ENCODE data around the gene CELSR2. TPM values are rescaled to one million over a fixed set of nuclear protein-coding genes. Genes with fewer than 3 reads are reported as not detected.
A peak's percentile ranks its signal among the peaks of the same experiment; 100 is the strongest.

Gene CELSR2
- total RNA-seq, 2 donors from 2014 or later = 4.2 to 6.1 TPM

DNA sequence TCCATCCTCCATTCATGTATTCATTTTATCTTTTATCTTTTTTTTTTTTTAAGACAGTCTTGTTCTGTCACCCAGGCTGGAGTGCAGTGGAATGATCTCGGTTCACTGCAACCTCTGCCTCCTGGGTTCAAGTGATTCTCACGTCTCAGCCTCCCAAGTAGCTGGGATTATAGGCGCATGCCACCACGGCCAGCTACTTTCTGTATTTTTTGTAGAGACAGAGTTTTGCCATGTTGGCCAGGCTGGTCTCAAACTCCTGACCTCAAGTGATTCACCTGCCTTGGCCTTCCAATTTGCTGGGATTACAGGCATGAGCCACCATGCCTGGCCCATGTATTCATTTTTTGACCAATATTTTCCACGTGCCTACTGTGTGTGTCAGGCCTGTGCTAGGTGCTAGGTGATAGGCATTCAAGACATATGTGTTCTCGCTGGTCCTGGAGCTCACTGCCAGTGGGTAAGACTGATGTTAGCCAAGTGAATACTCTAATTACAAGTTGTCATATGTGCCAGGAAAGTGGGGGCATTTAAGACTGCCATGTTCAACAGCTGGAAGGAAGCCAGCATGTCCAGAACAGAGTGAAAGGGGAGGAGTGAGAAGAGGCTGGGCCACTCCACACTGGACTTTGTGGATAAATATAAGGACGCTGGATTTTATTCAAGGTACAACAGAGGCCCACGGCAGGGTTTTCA, 5.3 kb upstream of the CELSR2 start:
- H3K27me3 ChIP-seq = no peaks in the 10 kb centered on the region
- H3K9me3 ChIP-seq = no peaks in the 10 kb centered on the region
- H3K4me3 ChIP-seq = no peak overlapping the region
- TF ChIP-seq, protein P1, sequence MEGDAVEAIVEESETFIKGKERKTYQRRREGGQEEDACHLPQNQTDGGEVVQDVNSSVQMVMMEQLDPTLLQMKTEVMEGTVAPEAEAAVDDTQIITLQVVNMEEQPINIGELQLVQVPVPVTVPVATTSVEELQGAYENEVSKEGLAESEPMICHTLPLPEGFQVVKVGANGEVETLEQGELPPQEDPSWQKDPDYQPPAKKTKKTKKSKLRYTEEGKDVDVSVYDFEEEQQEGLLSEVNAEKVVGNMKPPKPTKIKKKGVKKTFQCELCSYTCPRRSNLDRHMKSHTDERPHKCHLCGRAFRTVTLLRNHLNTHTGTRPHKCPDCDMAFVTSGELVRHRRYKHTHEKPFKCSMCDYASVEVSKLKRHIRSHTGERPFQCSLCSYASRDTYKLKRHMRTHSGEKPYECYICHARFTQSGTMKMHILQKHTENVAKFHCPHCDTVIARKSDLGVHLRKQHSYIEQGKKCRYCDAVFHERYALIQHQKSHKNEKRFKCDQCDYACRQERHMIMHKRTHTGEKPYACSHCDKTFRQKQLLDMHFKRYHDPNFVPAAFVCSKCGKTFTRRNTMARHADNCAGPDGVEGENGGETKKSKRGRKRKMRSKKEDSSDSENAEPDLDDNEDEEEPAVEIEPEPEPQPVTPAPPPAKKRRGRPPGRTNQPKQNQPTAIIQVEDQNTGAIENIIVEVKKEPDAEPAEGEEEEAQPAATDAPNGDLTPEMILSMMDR (IDR thresholded peaks at IDR 0.05) = no peak
- H3K4me1 ChIP-seq = no peaks in the 10 kb centered on the region
- no peak overlapping the region for H3K27ac ChIP-seq
- no peaks in the 10 kb centered on the region for H3K36me3 ChIP-seq
- intact Hi-C loops (cut with DNase I) = no loop called here
- no peak for DNase-seq
- no peak overlapping the region for H3K9ac ChIP-seq (ENCODE audit: low read depth in 2 of 2, low read length in 2 of 2)

- no peaks in the 10 kb centered on the region for H3K27me3 ChIP-seq
- H3K36me3 ChIP-seq = no peaks in the 10 kb centered on the region
- no peaks in the 10 kb centered on the region for H3K4me1 ChIP-seq
- TF ChIP-seq, protein P1 (IDR thresholded peaks at IDR 0.05) = no peak
- no peak overlapping the region for H3K27ac ChIP-seq
- H3K9me3 ChIP-seq = no peaks in the 10 kb centered on the region
- DNase-seq = no peak
- intact Hi-C loops (cut with DNase I) = no loop called here
- no peak overlapping the region for H3K9ac ChIP-seq (ENCODE audit: low read depth in 2 of 2, low read length in 2 of 2)
- no peak overlapping the region for H3K4me3 ChIP-seq
Measured at GRCh38 chr1:109246141-109246551, 3.2 kb upstream of the CELSR2 start.

DNA sequence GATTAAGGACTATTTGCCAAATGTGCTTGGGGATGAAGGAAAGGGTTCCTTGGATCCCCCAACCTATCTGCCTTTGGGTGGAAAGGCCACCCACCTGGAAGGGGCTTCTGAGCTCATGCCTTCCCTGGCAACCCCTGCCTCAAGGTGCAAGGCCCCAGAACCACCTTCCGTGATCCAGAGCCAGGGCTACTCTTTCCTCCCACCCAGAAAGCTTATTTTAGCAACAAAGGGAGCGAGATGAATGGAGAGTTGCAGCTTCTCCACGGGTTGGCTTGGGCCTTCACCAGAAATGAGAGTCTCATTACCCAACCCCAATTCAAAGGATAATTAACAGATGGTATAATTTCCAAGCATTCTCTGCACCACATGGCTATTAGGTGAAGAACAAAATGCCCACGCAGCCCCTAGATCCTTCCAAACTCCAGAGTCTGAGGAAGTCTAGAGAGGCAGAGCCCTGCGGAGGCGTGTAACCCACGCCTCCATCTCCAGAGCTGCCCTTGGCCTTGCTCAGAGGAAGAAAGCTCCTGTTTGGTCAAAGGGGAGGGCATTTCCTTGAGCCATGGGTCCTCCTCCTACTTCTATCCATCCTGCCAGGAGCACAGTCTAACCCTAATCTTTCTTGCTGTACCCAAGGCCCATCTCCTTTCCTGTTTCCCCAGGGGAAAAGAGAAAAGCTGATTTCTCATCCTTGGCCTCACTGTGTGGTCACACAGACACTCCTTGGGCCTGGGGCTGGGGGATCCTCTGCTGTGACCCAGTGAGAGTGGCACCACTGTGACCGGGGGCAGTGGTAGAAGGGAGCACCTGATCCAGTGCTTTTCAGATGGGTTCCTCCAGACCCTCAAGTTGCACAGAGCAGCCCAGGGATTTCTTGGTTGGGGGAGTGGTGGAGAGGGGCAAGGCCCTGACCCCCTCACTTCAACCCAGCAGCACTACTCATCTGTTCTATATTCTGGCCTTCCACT, 1.7 kb upstream of the CELSR2 start:
- Histone ChIP-seq H3K27me3 (no peaks in the 10 kb centered on the region), H3K27ac (no peak overlapping the region), H3K4me3 (no peak overlapping the region), H3K9me3 (no peaks in the 10 kb centered on the region), H3K9ac (ENCODE audit: low read depth in 2 of 2, low read length in 2 of 2) (no peak overlapping the region), H3K4me1 (no peaks in the 10 kb centered on the region), H3K36me3 (no peaks in the 10 kb centered on the region)
- intact Hi-C loops (cut with DNase I) = no loop called here
- no peak for DNase-seq
- TF ChIP-seq, protein P1 (IDR thresholded peaks at IDR 0.05) = no peak

GRCh38 chr1:109248444-109248796, 919 bp upstream of the CELSR2 start:
- Histone ChIP-seq H3K36me3 (no peaks in the 10 kb centered on the region), H3K9ac (ENCODE audit: low read depth in 2 of 2, low read length in 2 of 2) (no peak overlapping the region), H3K4me3 (no peak overlapping the region), H3K4me1 (no peaks in the 10 kb centered on the region), H3K27ac (no peak overlapping the region), H3K27me3 (no peaks in the 10 kb centered on the region), H3K9me3 (no peaks in the 10 kb centered on the region)
- DNase-seq = no peak
- TF ChIP-seq, protein P1 (IDR thresholded peaks at IDR 0.05) = no peak
- intact Hi-C loops (cut with DNase I) = no loop called here

- no peaks in the 10 kb centered on the region for H3K9me3 ChIP-seq
- DNase-seq = no peak
Measured at GRCh38 chr1:109249654-109250401, 489 bp downstream of the CELSR2 start.

More at GRCh38 chr1:109249654-109250401, 489 bp downstream of the CELSR2 start:
- H3K9ac ChIP-seq (ENCODE audit: low read depth in 2 of 2, low read length in 2 of 2) = peak overlapping the region in 1 of 2 donors; percentile 75
- H3K36me3 ChIP-seq = no peaks in the 10 kb centered on the region
- TF ChIP-seq, protein P1 (IDR thresholded peaks at IDR 0.05) = no peak
- intact Hi-C loops (cut with DNase I) = no loop called here
- H3K27ac ChIP-seq = no peak overlapping the region
- no peaks in the 10 kb centered on the region for H3K4me1 ChIP-seq
- peak overlapping the region; percentile 55 for H3K4me3 ChIP-seq
- no peaks in the 10 kb centered on the region for H3K27me3 ChIP-seq

Measured in colonic mucosa (tissue), 4 donors.